Measurements from ENCODE around the gene PALM2AKAP2.

DNA sequence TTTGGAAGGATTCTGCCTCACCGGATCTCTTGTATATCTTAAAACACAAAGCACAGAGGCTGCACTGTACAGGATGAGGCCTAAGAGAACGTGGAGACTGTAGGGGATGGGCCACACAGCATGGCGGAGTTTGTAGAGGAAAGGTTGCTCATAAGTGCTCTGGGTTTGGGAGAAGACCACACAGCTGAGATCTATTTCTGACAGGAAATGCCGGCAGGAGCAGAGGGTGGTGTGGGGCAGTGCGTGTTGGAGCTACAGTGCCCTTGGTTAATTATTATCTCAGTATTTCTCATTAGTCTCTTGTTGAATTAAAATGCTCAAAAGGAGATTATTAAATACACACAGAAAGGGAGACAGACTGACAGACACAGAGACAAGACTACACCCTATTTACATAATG, 9.6 kb downstream of the PALM2AKAP2 start:
- TF ChIP-seq, protein P1, sequence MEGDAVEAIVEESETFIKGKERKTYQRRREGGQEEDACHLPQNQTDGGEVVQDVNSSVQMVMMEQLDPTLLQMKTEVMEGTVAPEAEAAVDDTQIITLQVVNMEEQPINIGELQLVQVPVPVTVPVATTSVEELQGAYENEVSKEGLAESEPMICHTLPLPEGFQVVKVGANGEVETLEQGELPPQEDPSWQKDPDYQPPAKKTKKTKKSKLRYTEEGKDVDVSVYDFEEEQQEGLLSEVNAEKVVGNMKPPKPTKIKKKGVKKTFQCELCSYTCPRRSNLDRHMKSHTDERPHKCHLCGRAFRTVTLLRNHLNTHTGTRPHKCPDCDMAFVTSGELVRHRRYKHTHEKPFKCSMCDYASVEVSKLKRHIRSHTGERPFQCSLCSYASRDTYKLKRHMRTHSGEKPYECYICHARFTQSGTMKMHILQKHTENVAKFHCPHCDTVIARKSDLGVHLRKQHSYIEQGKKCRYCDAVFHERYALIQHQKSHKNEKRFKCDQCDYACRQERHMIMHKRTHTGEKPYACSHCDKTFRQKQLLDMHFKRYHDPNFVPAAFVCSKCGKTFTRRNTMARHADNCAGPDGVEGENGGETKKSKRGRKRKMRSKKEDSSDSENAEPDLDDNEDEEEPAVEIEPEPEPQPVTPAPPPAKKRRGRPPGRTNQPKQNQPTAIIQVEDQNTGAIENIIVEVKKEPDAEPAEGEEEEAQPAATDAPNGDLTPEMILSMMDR (IDR thresholded peaks at IDR 0.05), result no peak
- no peak for TF ChIP-seq POLR2AphosphoS5 (IDR thresholded peaks at IDR 0.05)
- no peak for TF ChIP-seq EP300 (IDR thresholded peaks at IDR 0.05)
- TF ChIP-seq POLR2A (IDR thresholded peaks at IDR 0.05), result no peak

All from upper lobe of left lung (tissue), 4 donors.